GM21576 (cell line): ENCODE results near the gene NEK6.

Experiments
- ATAC-seq: cut with Tn5 transposase; IDR thresholded peaks from one replicate; pipeline ENCODE4 v1.9.1; 2021; ENCODE audit warnings: mild to moderate bottlenecking, moderate library complexity; ENCODE audit not compliant: unreplicated experiment

Gene NEK6

DNA sequence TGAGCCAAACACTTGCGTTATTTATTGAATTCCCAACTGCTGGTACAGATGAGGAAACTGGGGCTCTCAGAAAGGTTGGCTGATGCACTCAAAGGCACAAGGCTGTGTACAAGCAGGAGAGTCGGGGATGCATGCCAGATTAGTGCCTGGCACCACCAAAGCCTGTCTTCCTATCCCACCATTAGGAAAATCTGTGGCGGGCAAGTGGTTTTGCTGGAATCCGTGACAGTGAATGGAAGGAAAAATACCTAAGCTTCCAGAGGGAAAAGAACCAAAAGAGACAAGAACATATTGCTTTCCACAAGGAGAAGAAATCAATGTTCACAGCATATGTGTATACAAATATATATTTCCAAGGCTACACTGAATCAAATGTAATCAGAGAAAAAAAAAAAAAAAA is 106.4 kb downstream of the NEK6 start:
- ATAC-seq: no peak

DNA sequence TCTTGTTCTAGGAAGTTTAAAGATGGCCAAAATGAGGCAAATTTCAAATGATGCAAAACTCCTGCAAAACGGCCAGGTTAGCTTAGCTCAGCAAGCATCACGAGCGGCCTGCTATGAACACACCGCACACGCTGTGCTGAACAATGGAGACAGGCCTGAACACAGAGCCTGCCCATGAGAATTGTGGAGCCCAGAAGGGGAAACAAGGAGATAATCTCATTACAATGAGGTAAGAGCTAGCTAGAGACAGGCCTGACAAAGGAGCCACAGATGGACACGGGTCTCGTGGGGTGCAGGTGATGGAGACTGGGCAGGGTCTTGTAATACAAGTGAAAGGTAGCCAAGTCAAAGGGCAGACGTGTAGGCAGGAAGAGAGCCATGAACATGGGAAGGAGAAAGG is 107.3 kb downstream of the NEK6 start:
- ATAC-seq: no peak

DNA sequence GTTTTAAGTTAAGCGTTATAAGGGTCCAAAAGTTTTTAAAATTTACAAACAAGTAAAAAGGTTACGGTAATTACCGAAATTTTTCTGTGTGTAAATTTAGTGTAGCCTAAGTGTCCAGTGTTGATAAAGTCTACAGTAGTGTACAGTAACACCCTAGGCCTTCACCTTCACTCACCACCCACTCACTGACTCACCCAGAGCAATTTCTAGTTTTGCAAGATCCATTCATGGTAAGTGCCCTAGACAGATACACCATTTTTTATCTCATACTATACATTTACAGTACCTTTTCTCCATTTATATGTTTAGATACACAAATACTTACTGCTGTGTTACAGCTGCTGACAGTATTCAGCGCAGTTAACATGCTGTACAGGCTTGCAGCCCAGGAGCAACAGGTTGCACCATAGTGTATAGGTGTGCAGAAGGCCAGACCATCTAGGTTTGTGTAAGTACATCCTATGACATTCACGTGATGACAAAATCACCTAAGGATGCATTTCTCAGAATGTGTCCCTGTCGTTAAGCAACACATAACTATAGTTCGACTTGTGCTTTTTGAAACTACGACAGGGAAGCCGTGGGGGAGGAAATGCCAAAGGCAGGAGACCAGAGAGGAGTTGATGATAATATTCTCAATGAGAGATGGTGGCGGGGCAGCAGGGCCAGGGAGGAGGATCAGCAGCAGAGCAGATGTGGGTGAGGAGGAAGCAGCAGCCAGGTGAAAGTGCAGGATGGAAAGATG is 108.9 kb downstream of the NEK6 start:
- ATAC-seq: no peak

DNA sequence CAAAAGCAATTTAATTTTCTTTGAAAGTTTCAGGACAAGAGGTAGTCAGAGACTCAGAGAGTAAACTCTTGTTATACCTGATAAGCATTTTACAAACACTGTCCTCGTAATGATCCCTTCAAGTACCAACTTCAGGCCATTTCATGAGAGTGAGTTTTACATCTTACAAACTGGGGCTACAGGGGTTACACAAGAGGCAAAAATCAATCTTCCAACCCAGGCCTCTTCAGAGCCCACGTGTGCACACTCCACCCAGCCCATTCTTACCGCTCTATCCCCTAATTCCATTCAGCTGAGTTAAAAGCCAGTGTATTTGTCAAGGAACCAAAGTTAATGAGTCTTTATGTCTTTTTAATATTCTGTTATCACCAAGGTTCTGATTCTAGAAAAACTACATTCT is 110.9 kb downstream of the NEK6 start:
- ATAC-seq: no peak

DNA sequence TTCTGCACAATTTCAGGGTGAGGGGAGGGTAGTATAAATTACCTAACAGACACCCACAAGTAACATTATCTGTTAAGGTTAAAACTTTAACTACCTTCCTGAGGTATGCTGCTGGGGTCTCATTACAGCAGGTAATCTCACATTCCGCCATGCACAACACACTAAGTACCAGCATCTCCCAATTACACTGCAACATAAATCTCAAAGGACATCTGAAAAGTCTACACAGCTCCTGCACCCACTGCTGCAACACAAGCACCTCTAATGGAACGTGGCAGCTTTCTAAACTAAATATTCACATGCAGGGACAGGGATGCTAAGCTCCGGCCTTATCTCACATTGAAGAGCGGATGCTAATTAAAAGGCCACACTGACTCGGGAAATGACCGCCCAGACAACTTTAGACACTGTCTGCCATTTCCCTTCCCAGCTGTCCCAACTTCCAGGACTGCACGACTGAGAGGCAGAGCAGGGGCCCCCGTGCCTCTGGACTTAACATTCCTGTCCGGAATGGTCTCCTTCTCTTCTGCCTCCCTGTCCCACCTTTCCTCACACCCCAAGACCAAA is 111.6 kb downstream of the NEK6 start:
- ATAC-seq: no peak

DNA sequence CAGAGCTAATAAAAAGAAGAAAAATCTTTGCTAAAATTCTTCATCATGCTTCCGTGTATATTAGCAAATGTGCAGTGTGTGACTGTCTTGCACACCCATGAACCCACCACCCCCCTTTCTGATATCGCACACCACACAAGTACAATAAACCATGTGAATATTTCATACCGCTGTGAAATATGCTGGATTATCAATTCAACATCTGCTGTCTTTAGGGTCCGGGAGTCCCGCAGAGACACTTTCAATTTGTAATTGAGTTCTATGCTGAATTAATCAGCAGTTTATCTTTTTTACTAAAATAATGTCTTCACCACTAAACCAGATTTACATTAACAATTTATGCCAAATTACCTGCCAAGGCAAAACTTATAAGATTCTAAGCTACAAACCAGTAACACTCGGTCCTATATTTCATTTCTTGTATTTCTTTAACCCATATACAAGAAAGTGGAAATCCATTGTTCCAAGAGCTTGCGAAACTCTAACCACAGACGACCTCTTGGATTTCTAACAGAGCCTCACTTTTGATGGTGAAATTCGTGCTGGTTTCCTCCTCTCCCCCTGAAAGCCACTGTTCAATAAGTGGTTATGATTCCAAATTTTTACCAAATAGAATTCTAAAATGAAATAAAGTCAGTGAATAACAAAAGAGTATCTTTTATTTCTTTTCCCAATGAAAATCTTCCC is 113.3 kb downstream of the NEK6 start:
- ATAC-seq: no peak

DNA sequence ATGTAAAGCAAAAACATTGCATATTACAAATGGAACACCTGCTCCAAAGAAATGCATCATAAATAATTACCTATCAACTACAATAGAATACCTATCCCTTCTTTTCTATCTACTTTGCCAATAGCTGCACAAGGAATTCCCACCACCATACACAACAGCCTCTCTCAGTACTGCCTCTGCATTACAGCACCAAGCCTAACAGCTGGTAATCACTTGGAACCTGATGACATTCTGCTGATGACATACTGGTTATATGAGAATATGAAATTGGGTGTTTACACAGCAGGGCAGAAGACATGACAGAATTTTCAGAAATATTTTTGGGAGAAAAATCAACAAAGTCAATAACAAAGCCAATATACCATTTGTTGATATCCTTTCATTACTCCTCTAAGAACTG is 114.3 kb downstream of the NEK6 start:
- no peak for ATAC-seq

DNA sequence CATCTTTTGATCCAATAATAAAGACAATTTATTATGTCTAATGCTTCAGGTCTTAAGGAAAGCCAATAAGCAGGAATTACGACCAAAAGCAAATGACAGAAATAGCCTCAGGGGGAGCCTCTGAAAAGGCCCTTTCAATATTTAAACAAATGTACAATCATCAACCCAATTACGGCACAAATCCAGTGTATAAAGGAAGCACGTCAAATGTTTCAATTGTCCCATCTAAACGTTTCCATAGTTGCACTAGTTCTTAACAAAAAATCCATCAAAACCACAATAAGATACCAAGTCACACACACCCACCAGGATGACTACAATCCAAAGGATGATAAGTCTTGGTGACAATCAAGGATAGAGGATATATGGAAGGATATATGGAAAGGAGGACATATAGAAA is 115.6 kb downstream of the NEK6 start:
- no peak for ATAC-seq

DNA sequence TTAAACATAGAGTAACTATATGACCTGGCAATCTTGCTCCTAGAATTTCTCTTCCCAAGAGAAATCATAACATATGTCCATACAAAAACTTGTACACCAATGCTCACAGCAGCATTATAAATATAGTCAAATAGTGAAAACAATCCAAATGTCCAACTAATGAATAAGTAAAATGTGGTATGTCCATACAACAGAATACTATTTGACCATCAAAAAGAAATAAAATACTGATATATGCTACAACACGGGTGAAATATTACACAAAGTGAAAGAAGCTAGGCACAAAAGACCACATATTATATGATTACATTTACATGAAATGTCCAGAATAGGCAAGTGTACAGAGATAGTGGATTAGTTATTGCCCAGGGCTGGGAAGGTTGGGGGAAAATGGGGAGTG is 116.1 kb downstream of the NEK6 start:
- ATAC-seq: no peak

DNA sequence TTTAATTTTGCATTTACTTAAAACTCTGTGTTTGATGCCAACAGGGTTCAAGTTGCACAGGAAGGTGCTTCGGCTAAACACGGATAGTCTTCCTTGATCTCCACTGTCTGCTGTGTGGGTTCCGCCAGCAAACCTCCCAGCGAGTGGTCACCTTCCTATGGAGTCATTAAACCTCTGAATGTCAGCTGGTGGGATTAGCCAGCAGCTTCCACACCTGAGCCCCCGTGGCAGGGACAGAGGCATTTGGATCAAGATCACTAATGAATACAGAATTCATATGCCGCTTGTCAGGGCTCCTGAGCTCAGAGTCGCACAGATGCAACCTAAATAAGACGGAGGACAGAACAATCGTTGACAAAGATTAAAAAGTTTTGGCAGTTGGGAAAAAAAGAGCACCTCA is 118.0 kb downstream of the NEK6 start:
- no peak for ATAC-seq

DNA sequence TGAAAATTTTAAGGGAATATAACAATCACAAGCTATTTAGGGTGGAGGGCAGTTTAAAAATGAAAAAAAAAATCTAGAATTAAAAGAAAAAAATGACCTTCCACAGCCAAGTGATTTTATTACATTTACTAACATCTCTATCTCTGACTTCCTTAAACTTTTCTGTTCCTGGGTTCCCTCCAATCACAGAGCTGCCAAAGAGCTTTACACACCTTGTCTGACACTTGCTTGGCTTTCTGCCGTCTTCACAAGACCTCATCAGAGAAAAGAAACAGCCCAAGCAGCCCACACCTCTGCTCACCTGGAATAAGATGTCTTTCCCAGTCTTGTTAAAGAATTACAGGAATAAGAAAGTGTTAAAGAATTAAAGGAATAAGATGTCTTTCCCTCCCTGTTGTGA is 118.6 kb downstream of the NEK6 start:
- no peak for ATAC-seq

DNA sequence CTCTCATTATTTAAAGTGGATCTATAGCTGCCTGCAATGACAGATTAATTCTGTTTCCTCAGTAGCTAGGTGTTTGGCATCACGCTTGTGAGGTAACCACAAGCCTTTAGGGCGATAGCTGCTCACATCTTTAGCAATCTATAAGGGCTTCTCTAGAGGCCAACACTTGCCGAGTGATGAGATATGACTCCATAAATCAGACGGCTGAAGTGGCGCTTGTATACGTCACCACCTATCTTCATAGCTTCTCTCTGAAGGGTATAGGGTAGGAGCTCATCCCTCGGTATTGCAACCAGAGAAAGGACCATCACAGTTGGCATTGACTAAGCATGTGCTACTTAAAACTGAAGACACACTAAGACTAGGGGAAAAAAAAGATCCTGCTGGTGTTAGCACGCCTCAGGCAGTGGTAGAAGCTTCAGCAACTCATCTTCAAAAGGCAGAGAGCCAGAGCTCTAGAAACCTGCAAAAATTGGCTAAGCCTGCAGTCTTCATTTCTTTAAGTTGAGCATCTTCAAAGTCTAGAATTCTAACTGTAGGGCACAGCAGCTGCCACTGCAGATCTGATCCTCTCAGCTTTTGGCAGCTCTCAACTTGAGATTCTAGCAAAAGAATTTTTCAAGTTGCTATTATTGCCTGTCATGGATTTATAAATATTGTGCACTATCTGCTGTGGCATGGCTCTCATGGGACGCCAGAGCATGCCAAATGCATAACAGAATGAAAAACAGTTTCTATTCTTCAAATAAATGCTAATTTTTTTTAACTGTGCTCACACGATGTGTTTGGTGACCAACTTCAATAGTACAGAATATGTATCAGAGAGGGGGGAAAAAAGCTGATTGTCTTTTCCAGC is 120.0 kb downstream of the NEK6 start:
- no peak for ATAC-seq

DNA sequence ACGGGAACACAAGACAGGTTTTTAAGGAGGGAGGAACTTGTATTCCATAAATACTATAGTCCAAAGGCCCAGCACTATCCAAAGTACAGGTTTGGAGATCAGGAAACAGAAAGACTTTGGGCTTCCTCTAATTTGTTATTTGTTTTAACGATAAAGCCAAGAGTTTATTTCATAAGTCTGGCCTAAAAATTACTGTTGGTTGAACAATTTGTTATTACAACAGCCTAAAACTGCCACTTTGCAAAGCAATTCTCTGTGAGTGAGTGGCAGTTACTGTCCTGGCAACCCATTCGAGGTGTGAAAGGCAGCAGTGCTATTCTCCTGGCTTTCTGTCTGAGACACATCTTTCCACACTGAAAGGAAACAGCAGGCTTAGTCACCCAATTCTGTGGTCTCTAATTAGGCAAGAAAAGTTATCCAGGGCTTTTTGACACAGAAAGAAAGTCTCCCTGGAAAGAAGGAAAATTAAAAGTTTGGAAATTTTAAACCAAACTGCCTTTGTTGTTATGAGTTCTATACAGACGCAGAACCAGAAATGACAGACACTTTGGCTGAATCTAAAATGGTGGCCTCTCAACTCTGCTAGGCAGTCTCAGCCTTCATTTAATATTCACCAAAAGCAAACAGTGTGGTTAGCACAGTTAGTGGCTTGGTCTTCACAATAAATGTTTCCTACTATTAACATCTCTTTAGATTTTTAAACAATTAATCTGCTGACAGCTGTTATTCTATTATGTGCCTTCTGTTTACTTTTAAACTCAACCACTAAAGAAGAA is 123.6 kb downstream of the NEK6 start:
- no peak for ATAC-seq

DNA sequence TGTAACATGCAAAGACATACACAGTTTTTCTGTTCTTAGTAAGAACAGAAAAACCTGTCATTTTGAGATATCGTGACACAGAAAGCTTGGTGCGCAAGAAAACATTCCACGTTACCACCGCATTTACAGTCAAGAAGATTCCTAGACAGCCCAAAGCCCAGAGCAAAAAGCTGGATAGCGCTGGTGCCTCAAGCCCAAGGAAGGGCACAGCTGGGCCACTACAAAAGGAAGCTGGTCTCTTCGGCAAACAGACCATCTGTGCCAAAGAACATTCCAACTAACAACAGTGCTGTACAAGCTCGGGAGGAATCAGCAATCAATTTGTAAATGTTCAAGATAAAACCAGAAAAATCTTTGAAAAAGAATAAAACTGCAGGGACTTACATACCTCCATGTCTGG is 126.5 kb downstream of the NEK6 start:
- no peak for ATAC-seq

DNA sequence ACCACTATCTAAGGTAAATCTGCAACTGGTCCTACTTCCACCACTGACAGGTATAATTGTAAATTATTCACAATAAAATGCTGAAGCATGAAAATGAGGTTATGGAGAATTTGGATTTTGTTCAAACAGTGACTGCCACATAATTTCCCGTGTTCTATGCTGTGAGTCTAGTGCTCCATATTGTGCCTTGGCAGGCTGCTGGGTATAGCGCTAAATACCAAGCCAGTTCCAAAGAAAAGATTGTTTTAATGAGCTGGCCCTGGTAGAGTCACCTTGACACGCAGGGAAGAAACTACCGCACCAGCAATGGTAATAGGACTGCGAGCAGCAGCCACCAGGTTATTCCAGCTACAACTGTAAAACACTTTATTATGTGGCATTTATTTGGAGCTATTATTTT is 127.1 kb downstream of the NEK6 start:
- no peak for ATAC-seq

DNA sequence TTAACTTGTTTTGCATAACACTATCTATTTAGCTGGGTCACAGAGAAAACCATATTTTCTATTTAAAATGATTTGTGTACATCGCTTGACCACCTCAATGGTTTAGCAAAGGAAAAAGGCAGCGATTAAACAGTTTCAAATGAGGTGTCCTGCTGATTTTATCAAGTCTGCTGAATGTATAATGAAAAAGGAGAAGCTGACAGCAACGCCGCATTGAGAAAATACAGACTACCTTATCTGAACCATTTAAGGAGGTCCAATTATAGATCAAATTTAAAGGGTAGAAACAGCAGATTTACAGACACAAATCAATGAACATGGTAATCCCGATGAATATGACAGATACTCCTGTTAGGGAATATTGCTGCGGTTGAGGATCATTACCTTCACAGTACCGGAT is 127.9 kb downstream of the NEK6 start:
- no peak for ATAC-seq

DNA sequence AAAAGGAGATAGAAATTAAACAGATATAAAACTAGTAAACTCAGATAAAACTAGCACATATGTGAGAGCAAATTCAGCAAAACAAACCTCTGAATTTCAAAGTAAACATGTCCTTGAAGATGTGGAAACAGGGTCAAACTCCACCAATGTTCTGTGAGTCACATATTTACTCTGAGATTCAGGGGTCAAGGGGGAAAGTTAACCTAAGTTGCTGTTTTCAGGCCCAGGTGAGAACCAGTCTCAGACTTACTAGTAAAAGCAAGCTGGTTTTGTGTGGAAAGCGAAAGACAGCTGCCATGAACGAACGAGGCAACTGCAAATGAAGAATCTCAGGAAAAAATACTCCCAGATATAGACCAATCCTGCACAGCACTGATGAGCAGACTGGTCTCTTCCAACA is 128.5 kb downstream of the NEK6 start:
- no peak for ATAC-seq

DNA sequence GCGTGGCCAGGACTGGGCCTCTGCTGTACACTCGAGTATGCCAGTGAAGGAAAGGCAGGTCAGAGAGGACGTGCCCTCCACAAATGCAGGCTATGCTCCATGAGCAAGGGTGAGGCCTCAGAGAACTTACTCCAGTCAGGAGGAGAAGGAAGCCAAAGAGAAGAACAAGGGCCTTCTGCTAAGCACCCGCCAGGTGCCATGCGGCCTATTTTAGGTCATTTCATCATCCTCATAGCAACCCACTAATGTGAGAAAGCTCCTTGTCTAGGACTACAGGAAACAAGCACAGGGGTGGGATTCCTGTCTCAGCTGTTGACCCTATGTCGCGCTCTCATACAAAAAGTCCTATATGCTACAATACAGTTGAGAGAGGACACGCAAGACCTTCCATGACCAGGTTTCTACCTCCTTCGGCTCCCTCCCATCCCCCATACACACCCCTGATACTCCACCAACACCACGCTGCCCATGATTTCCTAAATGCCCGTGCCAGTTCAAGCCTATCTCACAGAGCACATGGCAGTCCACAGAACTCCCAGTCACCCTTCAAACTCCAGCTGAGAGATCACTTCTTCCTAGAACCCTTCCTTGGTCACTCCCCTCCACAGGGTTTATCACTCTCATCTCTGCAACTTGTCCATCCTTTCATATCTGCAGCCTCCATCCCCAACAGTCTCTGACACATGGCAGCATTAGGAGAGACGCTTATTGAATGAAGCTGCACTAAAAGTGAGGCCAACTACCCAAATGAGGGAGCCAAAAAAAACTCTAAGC is 130.7 kb downstream of the NEK6 start:
- no peak for ATAC-seq

DNA sequence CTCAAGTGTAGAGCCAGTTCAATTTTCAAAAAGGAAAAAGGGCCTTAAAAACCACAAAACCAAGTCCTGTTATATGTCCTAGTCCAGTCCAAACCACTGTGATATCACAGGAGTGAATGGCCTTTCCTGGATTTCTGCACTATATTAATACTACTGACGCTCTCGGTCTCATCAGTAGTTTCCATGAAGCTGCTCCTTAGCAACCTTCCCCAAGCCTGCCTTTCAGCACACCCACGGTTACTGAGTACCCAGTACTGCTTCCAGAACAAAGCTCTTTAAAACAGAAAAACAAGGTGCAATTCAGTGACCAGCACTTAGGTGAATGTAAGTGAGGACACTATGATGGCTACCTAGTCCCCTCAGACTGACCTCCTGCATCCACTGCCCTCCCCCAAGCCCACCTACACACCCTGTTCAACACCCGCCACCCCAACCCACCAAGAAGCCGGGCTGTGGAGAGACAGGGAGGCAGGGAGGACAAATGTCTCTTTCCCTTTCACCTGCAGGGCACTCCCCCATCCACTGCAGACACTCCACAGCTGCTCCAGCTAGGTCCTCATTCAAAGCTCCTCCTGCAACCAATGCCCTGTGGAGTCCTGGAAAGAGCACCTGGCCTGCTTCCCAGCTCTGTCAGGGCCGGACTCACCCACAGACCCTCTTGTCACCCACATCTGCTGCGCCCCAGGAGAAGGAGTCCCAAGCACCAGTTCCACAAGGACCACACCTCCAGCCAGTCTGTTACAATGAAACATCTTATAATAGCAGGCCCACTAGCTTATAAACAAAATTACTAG is 131.6 kb downstream of the NEK6 start:
- no peak for ATAC-seq
